Retinal pigment epithelial cell (primary cell): ENCODE measurements around the gene FOXP1.

Experiments
- DNase-seq: peaks from one replicate; pipeline ENCODE4 v3.0.0-alpha.2; 2010; ENCODE audit warnings: low read depth
- H3K4me3 ChIP-seq: 2 replicates; pipeline ENCODE4 v1.5.1; 2011; ENCODE audit warnings: mild to moderate bottlenecking, low read length, control low read depth, moderate library complexity
- CTCF ChIP-seq: conservative IDR thresholded peaks from 2 replicates; pipeline ENCODE4 v1.5.1; 2011; ENCODE audit warnings: low read depth, low read length, control low read depth, inconsistent platforms

The FOXP1 gene

GRCh38 chr3:71578054-71578751 lies 5.3 kb downstream of the FOXP1 start:
- no peak for DNase-seq
- no peak for TF ChIP-seq CTCF
- H3K4me3 ChIP-seq: no peak overlapping the region

GRCh38 chr3:71577011-71577410 lies 6.5 kb downstream of the FOXP1 start:
- TF ChIP-seq CTCF: no peak
- DNase-seq: no peak
- H3K4me3 ChIP-seq: no peak overlapping the region

GRCh38 chr3:71575433-71575832 lies 8.1 kb downstream of the FOXP1 start:
- no peak overlapping the region for H3K4me3 ChIP-seq
- DNase-seq: no peak
- no peak for TF ChIP-seq CTCF

GRCh38 chr3:71573181-71573580 lies 10.3 kb downstream of the FOXP1 start:
- TF ChIP-seq CTCF: no peak
- DNase-seq: no peak

GRCh38 chr3:71570546-71570945 lies 13.0 kb downstream of the FOXP1 start:
- no peak overlapping the region for H3K4me3 ChIP-seq
- no peak for TF ChIP-seq CTCF
- DNase-seq: no peak

More at GRCh38 chr3:71573181-71573580, 10.3 kb downstream of the FOXP1 start:
- H3K4me3 ChIP-seq: no peak overlapping the region

- no peak overlapping the region for H3K4me3 ChIP-seq
- TF ChIP-seq CTCF: no peak
Observed at GRCh38 chr3:71568207-71568606, 15.3 kb downstream of the FOXP1 start.

GRCh38 chr3:71566776-71567175 lies 16.8 kb downstream of the FOXP1 start:
- DNase-seq: no peak
- no peak for TF ChIP-seq CTCF
- no peak overlapping the region for H3K4me3 ChIP-seq

More at GRCh38 chr3:71568207-71568606, 15.3 kb downstream of the FOXP1 start:
- DNase-seq: no peak
